CD14-positive monocyte (primary cell): ENCODE measurements around the gene KIF26A. TPM values are rescaled to one million over a fixed set of nuclear protein-coding genes. Genes with fewer than 3 reads are reported as not detected.

ENCODE experiments used
- DNase-seq, 3 donors: peaks; one replicate each; pipeline ENCODE4 v3.0.0-alpha.2; 2011 to 2022
- H2AFZ ChIP-seq: 2 replicates; pipeline ENCODE4 v1.6.0; 2012; ENCODE audit warnings: mild to moderate bottlenecking, low read depth, low read length, inconsistent platforms; ENCODE audit not compliant: insufficient read depth, poor library complexity, severe bottlenecking
- H3K27ac ChIP-seq, 2 donors: 1 replicate in 1 of 2; 2 replicates in 1 of 2; pipeline ENCODE4 v1.5.1; 2012 to 2013; ENCODE audit warnings: low read length in 2 of 2, control low read depth in 1 of 2, inconsistent platforms in 1 of 2, low read depth in 1 of 2, mild to moderate bottlenecking in 1 of 2
- H3K27me3 ChIP-seq, 2 donors: one replicate each; pipeline versions ENCODE4 v1.6.0 to v1.6.1; 2011 to 2013; ENCODE audit warnings: low read length in 2 of 2; ENCODE audit not compliant: control insufficient read depth in 2 of 2, insufficient read depth in 2 of 2
- H3K36me3 ChIP-seq, 2 donors: replicated peaks in 1 of 2; 1 replicate in 1 of 2; 2 replicates in 1 of 2; pipeline versions ENCODE4 v1.5.1 to v1.6.1; 2012 to 2013; ENCODE audit warnings: low read length in 2 of 2, control low read depth in 1 of 2, inconsistent platforms in 1 of 2, mild to moderate bottlenecking in 1 of 2; ENCODE audit not compliant: insufficient read depth in 2 of 2, control insufficient read depth in 1 of 2
- H3K4me1 ChIP-seq, 2 donors: 1 replicate in 1 of 2; 2 replicates in 1 of 2; pipeline versions ENCODE4 v1.5.1 to v1.6.1; 2012 to 2013; ENCODE audit warnings: low read length in 2 of 2, control low read depth in 1 of 2, inconsistent platforms in 1 of 2, mild to moderate bottlenecking in 1 of 2, moderate library complexity in 1 of 2; ENCODE audit not compliant: insufficient read depth in 2 of 2, control insufficient read depth in 1 of 2
- H3K4me2 ChIP-seq: replicated peaks from 2 replicates; pipeline ENCODE3; 2012; ENCODE audit warnings: low read length, moderate library complexity, mild to moderate bottlenecking; ENCODE audit not compliant: poor library complexity, severe bottlenecking; ENCODE audit errors: extremely low read depth
- H3K4me3 ChIP-seq, 3 experiments: fragments of 200-600 bp in 1 of 3; sonication (generic) in 1 of 3; replicated peaks in 1 of 3; 1 replicate in 2 of 3; 2 replicates in 1 of 3; pipeline ENCODE4 v1.5.1; 2011 to 2013; ENCODE audit warnings: low read length in 3 of 3, mild to moderate bottlenecking in 3 of 3, control low read depth in 2 of 3, low read depth in 2 of 3, inconsistent platforms in 1 of 3, moderate library complexity in 1 of 3
- H3K79me2 ChIP-seq: 2 replicates; pipeline ENCODE4 v1.6.0; 2012; ENCODE audit warnings: mild to moderate bottlenecking, control low read depth, inconsistent platforms, low read length, moderate library complexity; ENCODE audit not compliant: insufficient read depth
- H3K9ac ChIP-seq: 2 replicates; pipeline ENCODE4 v1.6.0; 2017; ENCODE audit warnings: low read length, mild to moderate bottlenecking; ENCODE audit not compliant: insufficient read depth, poor library complexity, severe bottlenecking
- H3K9me3 ChIP-seq, 2 donors: replicated peaks in 1 of 2; 1 replicate in 1 of 2; 2 replicates in 1 of 2; pipeline versions ENCODE4 v1.5.1 to v1.6.1; 2012 to 2013; ENCODE audit warnings: low read length in 2 of 2, control low read depth in 1 of 2; ENCODE audit not compliant: control insufficient read depth in 1 of 2, insufficient read depth in 1 of 2
- H4K20me1 ChIP-seq: 2 replicates; pipeline ENCODE4 v1.6.0; 2012; ENCODE audit warnings: mild to moderate bottlenecking, low read length, control low read depth, moderate library complexity; ENCODE audit not compliant: insufficient read depth
- H3K27ac Mint-ChIP-seq, 7 donors: one replicate each; pipeline ENCODE4 v1.8.0; 2020; ENCODE audit warnings: mild to moderate bottlenecking in 7 of 7, mixed read lengths in 7 of 7, moderate library complexity in 6 of 7, inconsistent platforms in 2 of 7
- H3K27me3 Mint-ChIP-seq, 3 donors: one replicate each; pipeline ENCODE4 v1.8.0; 2021 to 2022; ENCODE audit warnings: low read depth in 3 of 3, mild to moderate bottlenecking in 3 of 3, mixed read lengths in 3 of 3, moderate library complexity in 3 of 3, inconsistent platforms in 1 of 3
- H3K36me3 Mint-ChIP-seq, 2 donors: one replicate each; pipeline ENCODE4 v1.8.0; 2020; ENCODE audit warnings: mixed read lengths in 2 of 2, inconsistent platforms in 1 of 2, mild to moderate bottlenecking in 1 of 2
- H3K4me1 Mint-ChIP-seq: one replicate; pipeline ENCODE4 v1.8.0; 2020; ENCODE audit warnings: mild to moderate bottlenecking, mixed read lengths
- H3K4me3 Mint-ChIP-seq, 2 donors: one replicate each; pipeline ENCODE4 v1.8.0; 2020; ENCODE audit warnings: mild to moderate bottlenecking in 2 of 2, mixed read lengths in 2 of 2, moderate library complexity in 1 of 2
- H3K9me3 Mint-ChIP-seq, 7 donors: one replicate each; pipeline ENCODE4 v1.8.0; 2020 to 2022; ENCODE audit warnings: mixed read lengths in 7 of 7, mild to moderate bottlenecking in 6 of 7, moderate library complexity in 6 of 7, inconsistent platforms in 2 of 7
- CTCF ChIP-seq: fragments of 200-600 bp; IDR thresholded peaks from one replicate; pipeline ENCODE4 v1.8.0; 2022; ENCODE audit warnings: antibody characterized with exemption, mild to moderate bottlenecking
- WGBS: methylation state at CpG from one replicate; pipeline ENCODE4 v1.1.5; 2013; ENCODE audit warnings: missing lambda C conversion rate; ENCODE audit not compliant: insufficient coverage; 5-methylcytosine and 5-hydroxymethylcytosine counted together
- intact Hi-C, 2 donors: fragments of 100-400 bp; cut with micrococcal nuclease; formaldehyde crosslinking; loops; one replicate each; pipeline versions ENCODE4 v1.15.0 to v1.15.1; 2023
- polyA plus RNA-seq, 3 donors: library from polyadenylated mRNA; depleted of rRNA in 1 of 3; unstranded in 2 of 3; stranded (reverse) in 1 of 3; fragments of 300-500 nt in 2 of 3; fragments of >200 nt in 1 of 3; fragmentation: Illumina TruSeq in 2 of 3; gene quantifications; 1 replicate in 2 of 3; 2 replicates in 1 of 3; pipeline ENCODE4 v1.2.3, GENCODE V29; 2012 to 2021

The KIF26A gene
- polyA plus RNA-seq, 3 donors, result not detected

GRCh38 chr14:104168603-104169002 is 30.2 kb downstream of the KIF26A start:
- 97% methylated on average over 13 of the region's 15 CpGs for WGBS
- no peaks in the 10 kb centered on the region for H3K79me2 ChIP-seq
- H3K27me3 Mint-ChIP-seq, result no peaks in the 10 kb centered on the region
- H3K27ac ChIP-seq, result no peak overlapping the region
- no peaks in the 10 kb centered on the region for H3K4me1 ChIP-seq
- no peak overlapping the region for H3K4me3 Mint-ChIP-seq
- H4K20me1 ChIP-seq, result no peaks in the 10 kb centered on the region
- no peaks in the 10 kb centered on the region for H3K9me3 ChIP-seq
- DNase-seq, result no peak
- H2AFZ ChIP-seq, result no peak overlapping the region
- TF ChIP-seq CTCF, result no peak
- no peaks in the 10 kb centered on the region for H3K4me1 Mint-ChIP-seq
- intact Hi-C loops, result no loop called here
- no peaks in the 10 kb centered on the region for H3K27me3 ChIP-seq
- no peaks in the 10 kb centered on the region for H3K36me3 Mint-ChIP-seq
- H3K4me3 ChIP-seq, result no peak overlapping the region
- H3K9ac ChIP-seq, result no peak overlapping the region
- no peak overlapping the region for H3K27ac Mint-ChIP-seq
- H3K36me3 ChIP-seq, result no peaks in the 10 kb centered on the region
- no peaks in the 10 kb centered on the region for H3K9me3 Mint-ChIP-seq
- no peak overlapping the region for H3K4me2 ChIP-seq

- Histone ChIP-seq H3K27ac (no peak overlapping the region), H3K9me3 (no peaks in the 10 kb centered on the region), H3K4me1 (no peaks in the 10 kb centered on the region), H3K4me2 (no peak overlapping the region), H4K20me1 (no peaks in the 10 kb centered on the region), H3K36me3 (no peaks in the 10 kb centered on the region), H3K27me3 (no peaks in the 10 kb centered on the region), H2AFZ (no peak overlapping the region), H3K4me3 (no peak overlapping the region), H3K79me2 (no peaks in the 10 kb centered on the region), H3K9ac (no peak overlapping the region)
- no peak for DNase-seq
- no peaks in the 10 kb centered on the region for H3K9me3 Mint-ChIP-seq
- no peaks in the 10 kb centered on the region for H3K4me1 Mint-ChIP-seq
- H3K27me3 Mint-ChIP-seq, result no peaks in the 10 kb centered on the region
- no peak for TF ChIP-seq CTCF
- no peak overlapping the region for H3K4me3 Mint-ChIP-seq
- intact Hi-C loops, result no loop called here
- WGBS, result 86% methylated on average over 15 of the region's 20 CpGs
- H3K36me3 Mint-ChIP-seq, result no peaks in the 10 kb centered on the region
- no peak overlapping the region for H3K27ac Mint-ChIP-seq
Measured at GRCh38 chr14:104169005-104169698, 30.8 kb downstream of the KIF26A start.
